ENCODE results near the gene GPR65. TPM values are rescaled to one million over a fixed set of nuclear protein-coding genes. Genes with fewer than 3 reads are reported as not detected.

The GPR65 gene
- total RNA-seq, 1 experiment from 2014 or later: 0.09 TPM

DNA sequence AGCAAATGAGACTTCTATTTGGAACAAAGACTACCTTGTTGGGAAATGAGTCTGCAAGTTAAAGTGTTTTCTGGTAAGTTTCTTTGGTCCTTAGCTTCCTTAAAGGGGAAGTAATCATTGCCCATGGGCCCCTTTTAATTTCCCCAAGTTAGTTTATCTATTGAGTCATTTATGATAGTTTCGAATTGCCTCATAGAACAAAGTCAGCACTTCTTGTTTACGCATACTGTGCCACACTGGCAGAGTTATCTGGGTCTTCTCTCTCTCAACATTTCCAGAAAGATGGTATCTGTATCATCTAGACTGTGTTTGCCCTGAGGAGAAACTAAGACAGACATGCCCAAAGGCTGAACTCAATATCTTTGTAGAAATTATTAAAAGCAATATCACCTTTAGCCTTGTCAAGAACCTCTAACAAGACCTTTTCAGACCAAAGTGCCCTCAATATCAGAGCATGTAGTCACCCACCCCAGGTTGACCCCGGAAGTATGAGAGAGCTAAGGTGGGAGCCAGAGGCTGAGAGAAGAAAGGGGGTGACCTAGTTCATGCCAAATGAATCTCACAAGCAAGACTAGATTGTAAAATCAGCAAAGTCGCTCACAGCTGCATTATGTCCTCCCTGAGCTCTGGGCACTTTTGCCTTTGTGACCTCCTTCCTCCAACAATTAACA is 40.0 kb downstream of the GPR65 start:
- intact Hi-C loops (cut with micrococcal nuclease; ENCODE audit: unreplicated experiment): no loop called here
- peak; percentile 6 for DNase-seq

DNA sequence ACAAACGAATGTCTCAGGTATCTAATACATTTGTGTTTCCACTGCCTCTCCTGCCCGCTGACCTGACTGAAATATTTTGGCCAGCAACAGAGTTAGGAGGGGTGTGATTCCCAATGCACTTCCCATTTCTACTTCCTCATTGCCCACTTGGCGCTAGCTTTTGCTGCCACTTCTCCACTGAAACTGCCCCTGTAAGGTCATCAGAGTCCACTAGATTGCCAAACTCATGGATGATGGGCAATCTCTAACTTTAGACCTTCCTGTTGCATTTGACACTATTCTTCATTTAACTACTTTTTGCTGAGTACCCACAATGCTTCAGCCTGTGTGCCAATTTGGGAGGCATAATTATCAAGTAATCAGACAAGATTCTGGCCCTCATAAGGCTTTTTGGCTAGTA is 40.8 kb downstream of the GPR65 start:
- H3K4me3 Mint-ChIP-seq (ENCODE audit: low read depth, unreplicated experiment): no peak overlapping the region
- H3K27me3 Mint-ChIP-seq (ENCODE audit: unreplicated experiment): no peaks in the 10 kb centered on the region
- TF ChIP-seq, protein P1, sequence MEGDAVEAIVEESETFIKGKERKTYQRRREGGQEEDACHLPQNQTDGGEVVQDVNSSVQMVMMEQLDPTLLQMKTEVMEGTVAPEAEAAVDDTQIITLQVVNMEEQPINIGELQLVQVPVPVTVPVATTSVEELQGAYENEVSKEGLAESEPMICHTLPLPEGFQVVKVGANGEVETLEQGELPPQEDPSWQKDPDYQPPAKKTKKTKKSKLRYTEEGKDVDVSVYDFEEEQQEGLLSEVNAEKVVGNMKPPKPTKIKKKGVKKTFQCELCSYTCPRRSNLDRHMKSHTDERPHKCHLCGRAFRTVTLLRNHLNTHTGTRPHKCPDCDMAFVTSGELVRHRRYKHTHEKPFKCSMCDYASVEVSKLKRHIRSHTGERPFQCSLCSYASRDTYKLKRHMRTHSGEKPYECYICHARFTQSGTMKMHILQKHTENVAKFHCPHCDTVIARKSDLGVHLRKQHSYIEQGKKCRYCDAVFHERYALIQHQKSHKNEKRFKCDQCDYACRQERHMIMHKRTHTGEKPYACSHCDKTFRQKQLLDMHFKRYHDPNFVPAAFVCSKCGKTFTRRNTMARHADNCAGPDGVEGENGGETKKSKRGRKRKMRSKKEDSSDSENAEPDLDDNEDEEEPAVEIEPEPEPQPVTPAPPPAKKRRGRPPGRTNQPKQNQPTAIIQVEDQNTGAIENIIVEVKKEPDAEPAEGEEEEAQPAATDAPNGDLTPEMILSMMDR (IDR thresholded peaks at IDR 0.05; ENCODE audit: unreplicated experiment): no peak
- H3K4me1 Mint-ChIP-seq (ENCODE audit: low read depth, unreplicated experiment): peaks cover 29% of the 10 kb centered on the region
- no peaks in the 10 kb centered on the region for H3K36me3 Mint-ChIP-seq (ENCODE audit: insufficient read depth, unreplicated experiment)
- intact Hi-C loops (cut with micrococcal nuclease; ENCODE audit: unreplicated experiment): no loop called here
- BruUV-seq (replicated peaks): no TSS peak
- H3K27ac Mint-ChIP-seq (ENCODE audit: unreplicated experiment): peak overlapping the region; percentile 24
- no peak for DNase-seq
- CTCF ChIA-PET: no interaction called here
- H3K9me3 Mint-ChIP-seq (ENCODE audit: low read depth, unreplicated experiment): no peaks in the 10 kb centered on the region

More for the DNA sequence above, 40.0 kb downstream of the GPR65 start:
- H3K9me3 Mint-ChIP-seq (ENCODE audit: low read depth, unreplicated experiment): no peaks in the 10 kb centered on the region
- no peaks in the 10 kb centered on the region for H3K36me3 Mint-ChIP-seq (ENCODE audit: insufficient read depth, unreplicated experiment)
- no peaks in the 10 kb centered on the region for H3K27me3 Mint-ChIP-seq (ENCODE audit: unreplicated experiment)
- H3K4me3 Mint-ChIP-seq (ENCODE audit: low read depth, unreplicated experiment): no peak overlapping the region
- no TSS peak for BruUV-seq (replicated peaks)
- TF ChIP-seq, protein P1 (IDR thresholded peaks at IDR 0.05; ENCODE audit: unreplicated experiment): no peak
- peaks cover 29% of the 10 kb centered on the region for H3K4me1 Mint-ChIP-seq (ENCODE audit: low read depth, unreplicated experiment)
- H3K27ac Mint-ChIP-seq (ENCODE audit: unreplicated experiment): peak overlapping the region; percentile 24
- CTCF ChIA-PET: interaction anchor here (0.7 kb wide), 1 partner anchor 139 kb away, joined by 3 read pairs; no protein-coding TSS in a partner anchor

DNA sequence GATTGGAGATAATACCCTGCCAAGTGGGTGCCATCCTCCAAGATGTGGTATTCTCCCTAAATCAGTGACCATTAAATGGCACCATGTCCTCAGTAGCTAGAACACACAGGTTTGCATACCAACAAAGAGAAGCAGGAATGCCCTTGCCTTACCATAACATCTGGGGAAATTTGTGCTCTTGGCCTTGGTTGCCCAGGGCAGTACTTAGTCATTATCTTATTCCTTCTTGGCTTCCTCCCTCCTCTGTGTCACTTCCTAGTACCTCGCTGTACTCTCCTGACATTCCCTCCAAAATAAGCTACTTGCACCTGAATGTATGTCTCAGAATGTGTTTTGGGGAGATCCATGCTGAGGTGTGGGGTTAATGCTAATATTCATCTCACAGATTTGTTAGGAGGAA is 43.4 kb downstream of the GPR65 start:
- no peaks in the 10 kb centered on the region for H3K36me3 Mint-ChIP-seq (ENCODE audit: insufficient read depth, unreplicated experiment)
- H3K27me3 Mint-ChIP-seq (ENCODE audit: unreplicated experiment): no peaks in the 10 kb centered on the region
- intact Hi-C loops (cut with micrococcal nuclease; ENCODE audit: unreplicated experiment): no loop called here
- CTCF ChIA-PET: no interaction called here
- TF ChIP-seq, protein P1 (IDR thresholded peaks at IDR 0.05; ENCODE audit: unreplicated experiment): no peak
- H3K27ac Mint-ChIP-seq (ENCODE audit: unreplicated experiment): no peak overlapping the region
- H3K4me3 Mint-ChIP-seq (ENCODE audit: low read depth, unreplicated experiment): no peak overlapping the region
- no TSS peak for BruUV-seq (replicated peaks)
- H3K4me1 Mint-ChIP-seq (ENCODE audit: low read depth, unreplicated experiment): peaks cover 29% of the 10 kb centered on the region
- peaks cover 1% of the 10 kb centered on the region for H3K9me3 Mint-ChIP-seq (ENCODE audit: low read depth, unreplicated experiment)
- no peak for DNase-seq

DNA sequence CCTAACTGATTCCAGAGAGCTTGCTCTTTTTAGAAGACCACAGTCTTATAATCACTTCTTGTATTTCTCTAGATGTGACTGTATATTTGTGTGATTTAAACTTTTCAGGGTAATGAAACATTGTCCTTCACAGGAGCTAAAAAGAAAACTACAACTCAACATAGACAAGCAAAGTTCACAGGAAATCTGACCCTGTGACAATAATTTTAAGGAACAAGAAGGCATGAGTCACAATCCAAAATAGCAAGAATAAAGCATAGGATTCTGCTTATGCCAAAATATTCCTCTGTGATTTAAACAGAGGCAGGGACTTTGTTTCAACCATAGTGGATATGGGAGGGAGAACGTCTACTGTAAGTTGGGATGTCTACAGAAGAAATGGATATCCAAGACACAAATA is 44.3 kb downstream of the GPR65 start:
- Mint-ChIP-seq H3K4me1 (ENCODE audit: low read depth, unreplicated experiment) (peaks cover 24% of the 10 kb centered on the region), H3K27me3 (ENCODE audit: unreplicated experiment) (no peaks in the 10 kb centered on the region), H3K36me3 (ENCODE audit: insufficient read depth, unreplicated experiment) (no peaks in the 10 kb centered on the region), H3K4me3 (ENCODE audit: low read depth, unreplicated experiment) (no peak overlapping the region), H3K27ac (ENCODE audit: unreplicated experiment) (no peak overlapping the region), H3K9me3 (ENCODE audit: low read depth, unreplicated experiment) (peaks cover 3% of the 10 kb centered on the region)
- intact Hi-C loops (cut with micrococcal nuclease; ENCODE audit: unreplicated experiment): no loop called here
- TF ChIP-seq, protein P1 (IDR thresholded peaks at IDR 0.05; ENCODE audit: unreplicated experiment): no peak
- no peak for DNase-seq
- CTCF ChIA-PET: no interaction called here
- no TSS peak for BruUV-seq (replicated peaks)
